ENCODE measurements around the gene RAB11FIP4. TPM values are rescaled to one million over a fixed set of nuclear protein-coding genes. Genes with fewer than 3 reads are reported as not detected.

Gene RAB11FIP4
- total RNA-seq, 2 donors from 2014 or later: 0.68 to 3.7 TPM

GRCh38 chr17:31549121-31549524 is 157.6 kb downstream of the RAB11FIP4 start:
- Histone ChIP-seq H3K36me3 (no peaks in the 10 kb centered on the region), H3K4me1 (ENCODE audit: control insufficient read depth in 1 of 2, low read depth in 2 of 2) (peaks cover 4 to 17% of the 10 kb centered on the region in 2 donors), H3K9me3 (no peaks in the 10 kb centered on the region), H3K4me3 (peak overlapping the region; percentile 90), H3K27me3 (replicated peaks; ENCODE audit: insufficient read depth) (no peaks in the 10 kb centered on the region), H3K27ac (peak overlapping the region; percentile 89 to 90)
- DNase-seq (ENCODE audit: low spot score) (no peak), ATAC-seq (ENCODE audit: insufficient number of reproducible peaks, low FRiP score, low read depth) (peak; percentile 17)
- TF ChIP-seq, protein P1, sequence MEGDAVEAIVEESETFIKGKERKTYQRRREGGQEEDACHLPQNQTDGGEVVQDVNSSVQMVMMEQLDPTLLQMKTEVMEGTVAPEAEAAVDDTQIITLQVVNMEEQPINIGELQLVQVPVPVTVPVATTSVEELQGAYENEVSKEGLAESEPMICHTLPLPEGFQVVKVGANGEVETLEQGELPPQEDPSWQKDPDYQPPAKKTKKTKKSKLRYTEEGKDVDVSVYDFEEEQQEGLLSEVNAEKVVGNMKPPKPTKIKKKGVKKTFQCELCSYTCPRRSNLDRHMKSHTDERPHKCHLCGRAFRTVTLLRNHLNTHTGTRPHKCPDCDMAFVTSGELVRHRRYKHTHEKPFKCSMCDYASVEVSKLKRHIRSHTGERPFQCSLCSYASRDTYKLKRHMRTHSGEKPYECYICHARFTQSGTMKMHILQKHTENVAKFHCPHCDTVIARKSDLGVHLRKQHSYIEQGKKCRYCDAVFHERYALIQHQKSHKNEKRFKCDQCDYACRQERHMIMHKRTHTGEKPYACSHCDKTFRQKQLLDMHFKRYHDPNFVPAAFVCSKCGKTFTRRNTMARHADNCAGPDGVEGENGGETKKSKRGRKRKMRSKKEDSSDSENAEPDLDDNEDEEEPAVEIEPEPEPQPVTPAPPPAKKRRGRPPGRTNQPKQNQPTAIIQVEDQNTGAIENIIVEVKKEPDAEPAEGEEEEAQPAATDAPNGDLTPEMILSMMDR (IDR thresholded peaks at IDR 0.05): no peak

DNA sequence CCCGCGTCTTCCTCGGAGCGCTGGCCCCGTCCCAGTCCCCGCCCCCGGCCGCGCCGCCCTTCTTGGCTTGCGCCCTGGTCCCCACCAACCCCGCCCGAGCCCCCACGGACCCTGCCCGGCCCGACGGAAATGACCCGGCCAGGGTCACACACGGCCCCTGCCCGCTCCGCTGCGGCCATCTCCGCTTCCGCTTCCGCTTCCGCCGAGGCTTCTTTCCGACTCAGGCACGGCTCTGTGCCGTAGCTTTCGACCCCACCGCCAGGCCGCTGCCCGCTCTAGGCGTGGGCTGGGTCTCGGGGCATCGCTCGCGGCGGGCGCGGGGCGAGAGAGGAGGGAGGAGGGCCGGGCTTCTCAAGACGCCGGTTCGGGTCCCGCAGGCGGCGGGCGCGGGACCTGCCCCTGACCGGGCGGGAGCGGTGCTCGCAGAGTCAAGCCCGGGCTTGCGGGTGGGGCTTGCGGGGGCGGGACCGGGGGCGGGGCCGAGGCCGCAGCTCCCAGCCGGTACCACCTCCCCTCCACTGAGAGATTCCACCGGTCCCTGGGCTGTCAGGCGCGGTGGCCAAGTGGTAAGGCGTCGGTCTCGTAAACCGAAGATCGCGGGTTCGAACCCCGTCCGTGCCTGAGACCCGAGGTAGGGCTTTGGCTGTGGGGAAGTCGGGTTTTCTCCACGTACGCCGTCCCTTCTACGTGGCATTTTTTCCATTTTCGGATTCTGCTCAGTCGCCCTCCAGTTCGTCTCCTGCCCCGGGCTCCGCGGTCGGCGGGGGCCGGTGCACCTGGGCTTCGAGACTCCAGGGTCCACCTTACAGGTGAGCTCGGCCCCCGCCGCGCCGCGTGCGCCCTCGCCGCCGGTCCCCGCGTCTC is 158.3 kb downstream of the RAB11FIP4 start:
- DNase-seq (ENCODE audit: low spot score) (peak; percentile 76), ATAC-seq (ENCODE audit: insufficient number of reproducible peaks, low FRiP score, low read depth) (peak; percentile 90)
- TF ChIP-seq, protein P1 (IDR thresholded peaks at IDR 0.05): peak; percentile 9
- H3K36me3 ChIP-seq: no peaks in the 10 kb centered on the region
- no peaks in the 10 kb centered on the region for H3K9me3 ChIP-seq
- H3K4me1 ChIP-seq (ENCODE audit: control insufficient read depth in 1 of 2, low read depth in 2 of 2): peaks cover 4 to 17% of the 10 kb centered on the region in 2 donors
- peak overlapping the region; percentile 89 to 90 for H3K27ac ChIP-seq
- H3K4me3 ChIP-seq: peak overlapping the region; percentile 90
- H3K27me3 ChIP-seq (replicated peaks; ENCODE audit: insufficient read depth): no peaks in the 10 kb centered on the region

- Histone ChIP-seq H3K4me3 (peak overlapping the region; percentile 90), H3K9me3 (no peaks in the 10 kb centered on the region), H3K27me3 (replicated peaks; ENCODE audit: insufficient read depth) (no peaks in the 10 kb centered on the region), H3K4me1 (ENCODE audit: control insufficient read depth in 1 of 2, low read depth in 2 of 2) (peaks cover 4 to 17% of the 10 kb centered on the region in 2 donors), H3K27ac (peak overlapping the region; percentile 89 to 90), H3K36me3 (no peaks in the 10 kb centered on the region)
- TF ChIP-seq, protein P1 (IDR thresholded peaks at IDR 0.05): no peak
- DNase-seq (ENCODE audit: low spot score) (no peak), ATAC-seq (ENCODE audit: insufficient number of reproducible peaks, low FRiP score, low read depth) (no peak)
Measured at GRCh38 chr17:31550389-31551056, 159.0 kb downstream of the RAB11FIP4 start.

DNA sequence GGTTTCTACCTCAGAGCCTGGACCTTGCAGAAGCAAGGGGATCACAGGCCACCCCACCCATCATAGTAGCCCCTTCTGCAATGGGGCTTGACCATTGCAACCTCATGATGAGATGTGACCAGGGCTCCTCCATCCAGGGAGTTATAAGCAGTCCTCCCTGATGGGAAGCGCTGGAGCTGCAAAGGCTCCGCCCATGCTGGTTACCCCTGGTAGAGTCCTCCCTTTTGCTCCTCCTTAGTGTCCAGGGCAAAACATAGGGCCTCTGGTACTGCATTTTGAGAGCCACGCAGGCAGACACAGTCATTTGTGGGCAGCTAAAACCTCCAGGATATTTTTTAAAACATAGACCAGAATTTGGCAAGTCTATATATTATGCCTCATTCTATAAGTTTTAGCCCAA is 161.1 kb downstream of the RAB11FIP4 start:
- TF ChIP-seq, protein P1 (IDR thresholded peaks at IDR 0.05): no peak
- H3K36me3 ChIP-seq: no peaks in the 10 kb centered on the region
- no peaks in the 10 kb centered on the region for H3K27me3 ChIP-seq (replicated peaks; ENCODE audit: insufficient read depth)

GRCh38 chr17:31553506-31553905 is 162.0 kb downstream of the RAB11FIP4 start:
- peaks cover 4 to 20% of the 10 kb centered on the region in 2 donors for H3K4me1 ChIP-seq (ENCODE audit: control insufficient read depth in 1 of 2, low read depth in 2 of 2)
- TF ChIP-seq, protein P1 (IDR thresholded peaks at IDR 0.05): no peak
- ATAC-seq (ENCODE audit: insufficient number of reproducible peaks, low FRiP score, low read depth) (no peak), DNase-seq (ENCODE audit: low spot score) (no peak)
- H3K36me3 ChIP-seq: no peaks in the 10 kb centered on the region
- no peaks in the 10 kb centered on the region for H3K27me3 ChIP-seq (replicated peaks; ENCODE audit: insufficient read depth)
- no peak overlapping the region for H3K27ac ChIP-seq
- no peaks in the 10 kb centered on the region for H3K9me3 ChIP-seq
- no peak overlapping the region for H3K4me3 ChIP-seq

More for the DNA sequence above, 161.1 kb downstream of the RAB11FIP4 start:
- H3K4me3 ChIP-seq: no peak overlapping the region
- DNase-seq (ENCODE audit: low spot score): no peak
- peaks cover 4 to 17% of the 10 kb centered on the region in 2 donors for H3K4me1 ChIP-seq (ENCODE audit: control insufficient read depth in 1 of 2, low read depth in 2 of 2)
- no peak overlapping the region for H3K27ac ChIP-seq
- no peaks in the 10 kb centered on the region for H3K9me3 ChIP-seq
- no peak for ATAC-seq (ENCODE audit: insufficient number of reproducible peaks, low FRiP score, low read depth)
